ENCODE measurements around the gene ZSCAN12. TPM values are rescaled to one million over a fixed set of nuclear protein-coding genes. Genes with fewer than 3 reads are reported as not detected.

Gene ZSCAN12
- total and polyA plus RNA-seq, 2 experiments from 2014 or later = 7.0 to 12.0 TPM

DNA sequence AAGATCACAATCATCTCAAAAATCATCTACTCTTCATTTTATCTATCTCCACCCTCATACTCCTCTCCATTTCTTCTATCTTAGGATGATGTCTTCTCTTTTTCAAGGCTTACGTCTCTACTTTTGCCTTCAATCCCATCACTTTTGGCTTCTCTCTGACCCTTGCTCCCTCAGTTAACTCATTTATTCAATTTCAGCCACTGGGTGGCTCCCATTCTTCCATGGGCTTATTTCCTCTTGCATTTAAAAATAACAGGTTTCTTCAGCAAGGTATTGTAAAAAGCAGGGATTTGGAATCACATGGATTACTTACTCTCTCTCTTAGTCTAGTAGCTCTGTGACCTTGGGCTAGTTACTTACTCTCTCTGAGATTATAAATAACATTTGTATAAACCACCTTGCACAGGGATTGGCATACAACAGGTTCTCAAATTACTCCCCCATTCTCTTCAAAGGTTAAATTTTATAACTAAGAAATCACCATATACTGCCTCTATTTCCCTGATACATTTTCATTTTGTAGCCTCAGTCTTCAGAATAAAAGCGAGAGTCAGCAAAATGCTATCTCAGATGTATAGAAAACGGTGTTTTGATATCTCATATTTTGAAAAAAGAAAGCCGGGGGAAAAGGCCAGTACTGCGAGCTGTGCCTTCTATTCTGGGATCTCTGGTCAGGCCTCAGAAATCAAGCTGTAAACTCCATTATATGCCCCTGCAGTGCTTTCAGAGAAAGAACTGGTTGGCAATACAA lies 5.5 kb downstream of the ZSCAN12 start:
- TF ChIP-seq, protein P1, sequence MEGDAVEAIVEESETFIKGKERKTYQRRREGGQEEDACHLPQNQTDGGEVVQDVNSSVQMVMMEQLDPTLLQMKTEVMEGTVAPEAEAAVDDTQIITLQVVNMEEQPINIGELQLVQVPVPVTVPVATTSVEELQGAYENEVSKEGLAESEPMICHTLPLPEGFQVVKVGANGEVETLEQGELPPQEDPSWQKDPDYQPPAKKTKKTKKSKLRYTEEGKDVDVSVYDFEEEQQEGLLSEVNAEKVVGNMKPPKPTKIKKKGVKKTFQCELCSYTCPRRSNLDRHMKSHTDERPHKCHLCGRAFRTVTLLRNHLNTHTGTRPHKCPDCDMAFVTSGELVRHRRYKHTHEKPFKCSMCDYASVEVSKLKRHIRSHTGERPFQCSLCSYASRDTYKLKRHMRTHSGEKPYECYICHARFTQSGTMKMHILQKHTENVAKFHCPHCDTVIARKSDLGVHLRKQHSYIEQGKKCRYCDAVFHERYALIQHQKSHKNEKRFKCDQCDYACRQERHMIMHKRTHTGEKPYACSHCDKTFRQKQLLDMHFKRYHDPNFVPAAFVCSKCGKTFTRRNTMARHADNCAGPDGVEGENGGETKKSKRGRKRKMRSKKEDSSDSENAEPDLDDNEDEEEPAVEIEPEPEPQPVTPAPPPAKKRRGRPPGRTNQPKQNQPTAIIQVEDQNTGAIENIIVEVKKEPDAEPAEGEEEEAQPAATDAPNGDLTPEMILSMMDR (IDR thresholded peaks at IDR 0.05; ENCODE audit: low read depth, low read length) = peak; percentile 31
- H3K27ac ChIP-seq = no peak overlapping the region
- peaks cover 37% of the 10 kb centered on the region for H3K36me3 ChIP-seq

DNA sequence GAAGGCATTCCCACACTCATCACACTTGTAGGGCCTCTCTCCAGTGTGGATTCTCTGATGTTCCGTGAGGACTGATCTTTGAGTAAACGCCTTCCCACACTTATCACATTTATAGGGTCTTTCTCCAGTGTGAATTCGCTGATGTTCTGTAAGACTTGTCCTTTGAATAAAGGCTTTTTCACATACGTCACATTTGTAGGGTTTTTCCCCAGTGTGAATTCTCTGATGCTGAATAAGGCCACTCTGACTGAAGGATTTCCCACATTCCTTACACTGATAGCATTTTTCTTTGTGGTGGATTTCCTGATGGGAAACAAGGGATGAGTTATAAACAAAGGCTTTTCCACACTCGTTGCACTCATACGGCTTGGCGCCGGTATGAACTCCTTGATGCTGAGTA lies 8.9 kb downstream of the ZSCAN12 start:
- H3K27me3 ChIP-seq = no peaks in the 10 kb centered on the region
- H3K9me3 ChIP-seq (ENCODE audit: low read depth) = no peaks in the 10 kb centered on the region
- no peak overlapping the region for H3K27ac ChIP-seq
- no peak for DNase-seq (ENCODE audit: low read depth in 1 of 2, low spot score in 1 of 2)
- H3K4me3 ChIP-seq = no peak overlapping the region
- TF ChIP-seq, protein P1 (IDR thresholded peaks at IDR 0.05; ENCODE audit: low read depth, low read length) = no peak
- H3K4me1 ChIP-seq (ENCODE audit: low read depth) = no peaks in the 10 kb centered on the region
- peaks cover 37% of the 10 kb centered on the region for H3K36me3 ChIP-seq

More for the DNA sequence above, 5.5 kb downstream of the ZSCAN12 start:
- H3K4me3 ChIP-seq = no peak overlapping the region
- H3K9me3 ChIP-seq (ENCODE audit: low read depth) = no peaks in the 10 kb centered on the region
- H3K4me1 ChIP-seq (ENCODE audit: low read depth) = peaks cover 6% of the 10 kb centered on the region
- peak; percentile 10 to 19 for DNase-seq (ENCODE audit: low read depth in 1 of 2, low spot score in 1 of 2)
- H3K27me3 ChIP-seq = no peaks in the 10 kb centered on the region

DNA sequence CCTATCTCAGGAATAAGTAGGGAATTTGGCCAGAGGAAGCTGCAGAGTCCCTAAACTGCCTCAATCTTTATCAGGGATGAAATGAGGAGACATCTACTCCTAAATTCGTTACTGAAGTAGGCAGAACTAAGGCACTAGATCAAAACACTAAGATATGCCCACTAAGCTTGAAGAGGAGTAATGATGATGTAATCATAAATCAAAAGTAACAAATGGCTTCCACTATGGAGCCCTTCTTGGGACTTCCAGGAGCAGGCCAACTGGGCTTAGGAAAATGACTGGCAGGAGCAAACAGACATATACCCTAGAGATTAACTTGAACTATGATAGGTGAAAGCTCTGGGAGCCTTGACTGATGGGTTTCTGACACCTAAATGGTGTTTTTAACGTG lies 15.4 kb downstream of the ZSCAN12 start:
- no peak overlapping the region for H3K4me3 ChIP-seq
- H3K4me1 ChIP-seq (ENCODE audit: low read depth) = peaks cover 3% of the 10 kb centered on the region
- TF ChIP-seq, protein P1 (IDR thresholded peaks at IDR 0.05; ENCODE audit: low read depth, low read length) = no peak
- H3K36me3 ChIP-seq = peaks cover 24% of the 10 kb centered on the region
- H3K27me3 ChIP-seq = no peaks in the 10 kb centered on the region
- no peaks in the 10 kb centered on the region for H3K9me3 ChIP-seq (ENCODE audit: low read depth)
- H3K27ac ChIP-seq = peak overlapping the region; percentile 85
- DNase-seq (ENCODE audit: low read depth in 1 of 2, low spot score in 1 of 2) = no peak

DNA sequence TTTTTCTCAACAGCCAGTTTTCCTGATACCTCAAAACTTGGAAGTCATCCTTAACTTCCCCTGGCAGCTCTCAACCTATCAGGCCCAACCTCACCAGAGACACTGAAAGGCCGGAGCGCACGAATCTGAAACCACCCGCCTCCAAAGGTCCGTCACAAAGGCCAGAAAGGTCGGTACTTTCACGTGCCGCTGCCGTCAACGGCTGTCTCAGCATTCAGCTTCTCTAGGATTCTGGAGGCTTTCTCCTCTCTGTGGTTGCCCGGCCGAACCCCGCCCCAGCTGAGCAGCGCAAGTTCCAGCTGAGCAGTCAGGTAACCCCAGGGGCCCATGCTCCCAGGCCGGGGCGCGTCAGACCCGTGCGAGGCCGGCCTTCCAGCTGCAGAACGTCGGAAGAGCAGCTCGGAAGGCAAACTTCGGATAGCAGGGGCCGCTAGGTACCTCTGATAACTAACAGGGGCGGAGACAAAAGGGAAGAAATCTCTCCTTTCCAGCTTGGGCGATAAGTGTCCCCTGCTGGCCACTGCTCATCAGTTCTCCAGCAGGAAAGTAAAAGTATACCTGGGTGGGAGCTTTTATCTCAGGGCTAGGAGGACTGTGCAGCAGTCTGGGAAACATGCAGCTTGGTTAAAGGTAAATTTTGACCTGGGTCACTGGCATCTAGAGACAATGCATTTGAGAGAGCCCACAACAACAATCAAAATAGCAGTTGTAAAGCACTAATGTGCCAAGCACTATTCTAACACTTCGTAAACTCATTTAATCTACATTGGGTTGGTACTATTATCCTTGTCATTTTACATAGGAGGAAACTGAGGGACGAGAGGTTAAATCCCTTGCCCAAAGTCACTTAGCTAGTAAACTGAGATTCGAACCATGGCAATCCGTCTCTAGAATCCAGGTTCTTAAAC lies 16.1 kb downstream of the ZSCAN12 start:
- TF ChIP-seq, protein P1 (IDR thresholded peaks at IDR 0.05; ENCODE audit: low read depth, low read length) = peak; percentile 58
- H3K36me3 ChIP-seq = peaks cover 26% of the 10 kb centered on the region
- no peaks in the 10 kb centered on the region for H3K27me3 ChIP-seq
- peak overlapping the region; percentile 85 for H3K27ac ChIP-seq
- peak overlapping the region; percentile 30 for H3K4me3 ChIP-seq
- no peaks in the 10 kb centered on the region for H3K9me3 ChIP-seq (ENCODE audit: low read depth)
- DNase-seq (ENCODE audit: low read depth in 1 of 2, low spot score in 1 of 2) = peak; percentile 92 to 95
- peaks cover 3% of the 10 kb centered on the region for H3K4me1 ChIP-seq (ENCODE audit: low read depth)

DNA sequence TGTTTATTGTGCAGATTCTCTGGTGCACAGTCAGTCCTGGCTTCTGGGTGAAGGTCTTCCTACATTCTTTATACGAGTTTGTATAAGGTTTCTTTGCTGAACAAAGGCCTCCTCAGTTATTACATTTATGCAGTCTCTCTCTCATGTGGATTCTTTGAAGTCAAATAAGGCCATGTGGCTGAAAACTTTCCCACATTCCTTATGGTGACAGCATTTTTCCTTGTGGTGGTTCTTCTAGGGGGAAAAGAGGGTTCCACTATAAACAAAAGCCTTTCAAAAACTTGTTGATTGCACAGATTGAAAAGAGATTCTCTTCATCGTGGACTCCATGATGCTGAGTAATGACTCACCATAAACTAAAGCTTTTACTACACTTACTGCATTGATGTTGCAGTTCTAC lies 19.2 kb downstream of the ZSCAN12 start:
- no peaks in the 10 kb centered on the region for H3K9me3 ChIP-seq (ENCODE audit: low read depth)

More for the DNA sequence above, 19.2 kb downstream of the ZSCAN12 start:
- H3K27ac ChIP-seq = no peak overlapping the region
- peaks cover 3% of the 10 kb centered on the region for H3K4me1 ChIP-seq (ENCODE audit: low read depth)
- TF ChIP-seq, protein P1 (IDR thresholded peaks at IDR 0.05; ENCODE audit: low read depth, low read length) = no peak
- H3K36me3 ChIP-seq = peaks cover 27% of the 10 kb centered on the region
- no peak for DNase-seq (ENCODE audit: low read depth in 1 of 2, low spot score in 1 of 2)
- no peak overlapping the region for H3K4me3 ChIP-seq
- no peaks in the 10 kb centered on the region for H3K27me3 ChIP-seq
